Activated CD4-positive, alpha-beta T cell treated with anti-CD3 and anti-CD28 coated beads, Interleukin-2, amount 50 U/mL, for 48 hours (primary cell): ENCODE results near the gene USHBP1.
"Not testable (repeated sequence)": the region's sequence is repeated elsewhere in the genome, so short reads cannot be mapped to it uniquely, and the experiment has no call there.

Experiments used
- DNase-seq, 2 experiments: peaks; one replicate each; pipeline ENCODE4 v3.0.0-alpha.2; 2020

USHBP1 gene

DNA sequence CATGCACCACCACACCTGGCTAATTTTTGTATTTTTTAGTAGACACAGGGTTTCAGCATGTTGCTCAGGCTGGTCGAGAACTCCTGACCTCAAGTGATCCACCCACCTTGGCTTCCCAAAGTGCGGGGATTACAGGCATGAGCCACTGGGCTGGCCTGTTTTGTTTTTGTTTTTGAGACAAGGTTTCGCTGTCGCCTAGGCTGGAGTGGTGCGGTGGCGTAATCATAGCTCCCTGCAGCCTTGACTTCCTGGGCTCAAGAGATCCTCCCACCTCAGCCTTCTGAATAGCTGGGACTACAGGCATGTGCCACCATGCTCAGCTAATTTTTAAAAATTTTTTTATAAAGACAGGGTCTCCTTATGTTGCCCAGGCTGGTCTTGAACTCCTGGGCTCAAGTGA is 31.0 kb upstream of the USHBP1 start:
- not testable (repeated sequence) for DNase-seq

DNA sequence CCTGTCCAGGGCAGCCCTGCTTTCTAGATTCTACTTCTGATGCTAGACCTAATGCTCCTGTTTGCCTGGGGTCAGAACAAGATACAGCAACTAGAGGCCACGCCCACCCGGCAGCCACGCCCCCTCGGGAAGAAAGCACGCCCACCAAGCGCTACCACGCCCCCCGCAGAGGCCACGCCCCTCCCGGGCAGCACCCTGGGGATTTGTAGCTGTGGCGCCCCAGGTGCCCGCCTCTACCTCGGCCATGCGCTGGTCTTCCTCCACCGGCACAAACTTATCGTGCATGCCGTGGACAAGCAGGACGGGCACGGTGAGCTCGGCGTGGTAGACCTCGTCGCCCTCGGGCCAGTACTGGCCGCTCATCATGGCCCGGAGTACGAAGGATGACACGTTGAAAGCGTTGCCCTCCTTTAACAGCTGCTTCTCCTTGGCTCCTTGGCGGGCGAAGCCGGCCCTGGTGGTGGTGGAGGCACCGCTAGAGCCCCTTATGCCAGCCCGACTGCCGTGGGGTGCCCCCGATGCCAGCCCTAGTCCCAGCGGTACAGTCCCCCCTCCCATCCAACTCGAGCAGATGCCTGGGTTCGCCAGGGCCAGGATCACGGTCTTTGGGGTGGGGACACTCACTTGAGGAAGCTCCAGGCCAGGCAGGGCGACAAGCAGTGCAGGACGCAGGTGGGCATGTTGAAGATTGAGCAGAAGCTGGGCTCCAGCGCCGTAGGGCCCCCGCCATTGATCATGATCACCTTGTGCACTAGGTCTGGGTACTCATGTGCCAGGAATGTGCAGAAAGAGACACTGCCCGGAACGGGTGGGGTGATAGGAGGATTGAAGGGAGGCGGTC is 29.7 kb upstream of the USHBP1 start:
- DNase-seq: peak; percentile 70 to 73

- DNase-seq: no peak
Measured at GRCh38 chr19:17293605-17294004, 29.1 kb upstream of the USHBP1 start.

- DNase-seq: peak; percentile 83 to 86
Measured at GRCh38 chr19:17292301-17293074, 27.9 kb upstream of the USHBP1 start.

- DNase-seq: peak; percentile 68 to 73
Measured at GRCh38 chr19:17289489-17289888, 24.9 kb upstream of the USHBP1 start.

GRCh38 chr19:17286752-17287151 is 22.2 kb upstream of the USHBP1 start:
- DNase-seq: no peak

DNA sequence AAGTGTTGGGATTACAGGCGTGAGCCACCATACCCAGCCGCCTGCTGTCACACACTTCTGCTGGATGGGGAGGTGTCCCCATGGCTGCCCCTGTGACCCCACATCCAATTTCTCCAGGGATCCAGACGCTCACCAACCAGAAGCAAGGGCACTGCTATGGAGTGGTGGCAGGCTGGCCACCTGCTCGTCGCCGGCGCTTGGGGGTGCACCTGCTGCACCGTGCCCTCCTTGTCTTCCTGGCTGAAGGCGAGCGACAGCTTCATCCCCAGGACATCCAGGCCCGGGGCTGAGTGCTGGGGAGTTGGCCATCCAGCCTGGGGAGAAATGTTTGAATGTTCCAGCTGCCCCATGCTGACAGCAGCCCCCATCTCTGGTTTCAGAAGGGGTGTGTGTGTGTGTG is 21.7 kb upstream of the USHBP1 start:
- DNase-seq: no peak

GRCh38 chr19:17285415-17286135 is 21.0 kb upstream of the USHBP1 start:
- DNase-seq: no peak

DNA sequence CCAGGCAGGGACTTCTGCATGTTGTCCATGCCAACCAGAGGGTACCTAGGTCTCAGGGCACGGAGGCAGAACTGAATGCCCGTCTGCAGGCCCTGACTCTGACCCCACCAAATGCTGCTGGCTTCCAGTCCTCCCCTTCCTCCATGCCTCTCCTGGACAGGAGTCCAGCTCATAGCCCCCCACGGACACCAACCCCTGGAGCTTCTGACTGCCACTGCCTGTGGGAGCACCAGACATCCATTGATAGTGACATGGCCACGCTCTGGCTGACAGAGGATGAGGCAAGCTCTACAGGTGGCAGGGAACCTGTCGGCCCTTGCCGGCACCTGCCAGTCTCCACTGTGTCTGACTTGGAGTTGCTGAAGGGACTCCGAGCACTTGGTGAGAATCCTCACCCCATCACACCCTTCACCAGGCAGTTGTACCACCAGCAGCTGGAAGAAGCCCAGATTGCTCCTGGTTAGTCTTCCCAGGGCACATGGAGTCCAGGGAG is 19.0 kb upstream of the USHBP1 start:
- no peak for DNase-seq

- DNase-seq: peak; percentile 87 to 89
Measured at GRCh38 chr19:17282488-17283125, 18.1 kb upstream of the USHBP1 start.

DNA sequence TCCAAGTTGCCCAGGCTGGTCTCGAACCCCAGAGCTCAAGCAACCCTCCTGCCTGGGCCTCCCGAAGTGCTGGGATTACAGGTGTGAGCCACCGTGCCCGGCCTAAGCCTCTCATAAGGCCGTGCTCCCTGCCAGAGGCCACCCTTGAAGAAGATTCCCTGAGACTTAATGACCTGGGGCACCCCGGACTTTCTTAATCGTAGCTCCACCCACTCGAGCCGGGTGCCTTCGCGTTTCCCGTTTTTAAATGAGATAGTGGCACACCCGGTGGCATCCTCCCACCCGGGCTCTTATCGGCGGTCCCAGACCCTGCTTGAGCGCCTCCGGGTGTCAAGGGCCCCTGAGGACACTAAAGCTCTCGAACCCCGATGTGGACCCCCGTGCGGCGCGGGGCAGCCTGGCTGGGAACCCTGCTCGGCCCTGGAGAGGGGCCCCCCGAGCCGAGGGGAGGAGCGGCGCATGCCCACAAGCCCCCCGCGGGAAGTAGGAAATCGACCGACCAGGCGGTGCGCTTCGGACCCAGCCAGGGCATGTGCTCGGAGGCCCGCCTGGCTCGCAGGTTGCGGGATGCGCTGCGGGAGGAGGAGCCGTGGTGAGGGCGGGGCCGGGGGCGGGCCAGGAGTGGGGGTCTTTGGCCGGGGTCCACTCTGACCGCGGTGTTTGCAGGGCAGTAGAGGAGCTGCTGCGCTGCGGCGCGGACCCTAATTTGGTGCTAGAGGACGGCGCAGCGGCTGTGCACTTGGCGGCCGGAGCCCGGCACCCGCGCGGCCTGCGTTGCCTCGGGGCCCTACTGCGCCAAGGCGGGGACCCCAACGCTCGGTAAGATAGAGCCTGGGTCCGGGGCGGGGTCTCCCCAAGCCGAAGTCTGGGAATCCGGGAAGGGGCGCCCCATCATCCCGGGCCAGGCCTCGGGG is 17.1 kb upstream of the USHBP1 start, which contains the start of gene ANKLE1:
ANKLE1 (plus strand) TSS at position 511 of the 914 bp plus-strand sequence; CDS start at position 531, 20 bp downstream.
- DNase-seq: peak; percentile 67 to 71

DNA sequence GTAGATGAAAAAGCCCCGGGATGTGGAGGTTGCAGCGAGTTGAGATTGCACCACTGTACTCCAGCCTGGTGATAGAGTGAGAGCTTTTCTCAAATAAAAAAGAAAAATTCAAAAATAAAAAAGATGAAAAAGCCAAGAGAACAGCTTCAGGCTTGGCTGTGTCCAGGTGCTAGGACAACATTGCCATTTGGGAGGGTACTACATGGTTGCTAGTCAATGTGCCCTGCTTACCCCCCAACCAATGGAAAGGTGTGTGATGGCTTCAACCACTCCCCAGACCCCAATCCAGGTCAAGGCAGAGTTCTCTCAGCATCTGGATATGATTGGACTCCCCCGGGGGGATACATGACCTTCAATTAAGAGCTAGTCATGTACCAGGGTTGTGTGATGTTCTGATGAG is 14.9 kb upstream of the USHBP1 start:
- no peak for DNase-seq

DNA sequence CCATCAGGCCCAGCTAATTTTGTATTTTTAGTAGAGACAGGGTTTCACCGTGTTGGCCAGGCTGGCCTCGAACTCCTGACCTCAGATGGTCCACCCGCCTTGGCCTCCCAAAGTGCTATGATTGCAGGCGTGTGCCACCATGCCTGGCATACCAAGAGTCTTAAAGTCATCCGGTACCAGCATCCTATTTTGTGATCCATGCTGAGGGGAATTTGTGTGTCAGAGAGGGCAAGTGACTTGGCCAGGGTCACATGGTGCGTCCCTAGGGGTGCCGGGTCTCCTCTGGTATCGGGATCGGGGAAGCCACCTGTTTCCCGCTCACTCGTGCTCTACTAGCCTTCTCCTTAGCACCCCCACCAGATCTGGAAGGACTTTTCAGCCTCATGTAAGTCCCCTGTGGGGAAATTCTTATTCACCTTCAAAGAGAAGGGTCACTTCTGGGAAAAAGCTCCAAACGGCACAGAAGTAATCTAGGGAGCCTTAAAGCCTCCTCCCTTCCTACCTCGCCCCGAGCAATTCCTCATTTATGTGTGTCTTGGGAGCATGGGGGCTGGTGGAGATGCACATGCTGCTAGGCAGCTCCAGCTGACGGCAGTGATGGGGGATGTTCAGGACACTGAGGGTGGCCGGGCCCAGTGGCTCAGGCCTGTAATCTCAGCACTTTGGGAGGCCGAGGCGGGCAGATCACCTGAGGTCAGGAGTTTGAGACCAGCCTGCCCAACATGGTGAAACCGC is 11.1 kb upstream of the USHBP1 start:
- no peak for DNase-seq

- DNase-seq: not testable (repeated sequence)
Measured at GRCh38 chr19:17274892-17275291, 10.3 kb upstream of the USHBP1 start.

GRCh38 chr19:17268754-17269153 is 4.2 kb upstream of the USHBP1 start:
- DNase-seq: no peak

- peak; percentile 92 to 96 for DNase-seq
Measured at GRCh38 chr19:17266975-17267788, 2.6 kb upstream of the USHBP1 start, which contains the start of gene BABAM1. BABAM1 (plus strand) TSS chr19:17267443; CDS start chr19:17268807, 1,364 bp downstream.

DNA sequence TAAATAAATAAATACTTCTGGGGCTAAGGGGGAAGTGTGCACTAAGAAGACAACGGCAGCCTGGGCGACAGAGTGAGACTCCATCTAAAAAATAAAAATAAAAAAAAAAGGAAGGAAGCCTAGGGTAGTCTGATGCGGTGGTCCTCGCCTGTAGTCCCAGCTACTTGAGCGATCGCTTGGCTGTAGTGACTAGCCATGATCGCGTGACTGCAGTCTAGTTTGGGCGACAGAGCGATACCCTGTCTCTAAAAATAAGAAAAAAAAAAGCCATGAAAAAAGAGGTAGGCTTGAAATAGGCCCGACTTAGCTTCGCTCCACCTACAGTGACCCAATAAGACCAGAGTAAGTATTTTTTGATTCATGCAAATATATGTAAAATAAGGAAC is 2.0 kb upstream of the USHBP1 start:
- DNase-seq: no peak

GRCh38 chr19:17266026-17266425 is 1.5 kb upstream of the USHBP1 start:
- no peak for DNase-seq
